Activated naive CD4-positive, alpha-beta T cell treated with anti-CD3 and anti-CD28 coated beads, Interleukin-2, amount 10 ng/mL, durations not matched to agents 7 days and 5 days (primary cell): ENCODE measurements around the gene IL3.

Experiments used
- CTCF ChIA-PET: fragments of 350-600 bp; sonication (Branson Sonifier 250); formaldehyde crosslinking; loops from one replicate; lab custom pipeline; 2021; ENCODE audit warnings: antibody characterized with exemption; lab: Charles Lee
- DNase-seq: peaks from one replicate; pipeline ENCODE4 v3.0.0-alpha.2; 2020
- H3K27ac Mint-ChIP-seq: one replicate; pipeline ENCODE4 v1.8.0; 2021; ENCODE audit warnings: mild to moderate bottlenecking, moderate library complexity, mixed read lengths
- H3K27me3 Mint-ChIP-seq: one replicate; pipeline ENCODE4 v1.8.0; 2021; ENCODE audit warnings: mild to moderate bottlenecking, mixed read lengths
- H3K36me3 Mint-ChIP-seq: one replicate; pipeline ENCODE4 v1.8.0; 2021; ENCODE audit warnings: mixed read lengths
- H3K4me1 Mint-ChIP-seq: one replicate; pipeline ENCODE4 v1.8.0; 2021; ENCODE audit warnings: mixed read lengths
- H3K4me3 Mint-ChIP-seq: one replicate; pipeline ENCODE4 v1.8.0; 2021; ENCODE audit warnings: mild to moderate bottlenecking, moderate library complexity, mixed read lengths
- H3K9me3 Mint-ChIP-seq: one replicate; pipeline ENCODE4 v1.8.0; 2021; ENCODE audit warnings: mixed read lengths

IL3 gene

GRCh38 chr5:132056610-132057497 is 3.6 kb upstream of the IL3 start:
- Mint-ChIP-seq H3K27ac (no peak overlapping the region), H3K4me3 (no peak overlapping the region), H3K36me3 (no peaks in the 10 kb centered on the region), H3K4me1 (peaks cover 45% of the 10 kb centered on the region), H3K27me3 (peaks cover 78% of the 10 kb centered on the region), H3K9me3 (no peaks in the 10 kb centered on the region)
- peak; percentile 16 for DNase-seq
- CTCF ChIA-PET = interaction anchor here (1.2 to 1.5 kb wide), 2 partner anchors 49 to 467 kb away, joined by 3 read pairs; no protein-coding TSS in a partner anchor

GRCh38 chr5:132057498-132058255 is 2.8 kb upstream of the IL3 start:
- DNase-seq = peak; percentile 18
- Mint-ChIP-seq H3K36me3 (no peaks in the 10 kb centered on the region), H3K4me1 (peaks cover 45% of the 10 kb centered on the region), H3K9me3 (no peaks in the 10 kb centered on the region), H3K27me3 (peaks cover 74% of the 10 kb centered on the region), H3K27ac (no peak overlapping the region), H3K4me3 (no peak overlapping the region)
- CTCF ChIA-PET = interaction anchor here (1.0 to 1.5 kb wide), 2 partner anchors 50 to 181 kb away, joined by 3 read pairs; no protein-coding TSS in a partner anchor

GRCh38 chr5:132058646-132059042 is 1.8 kb upstream of the IL3 start:
- Mint-ChIP-seq H3K4me1 (peaks cover 52% of the 10 kb centered on the region), H3K4me3 (no peak overlapping the region), H3K27ac (no peak overlapping the region), H3K27me3 (peaks cover 72% of the 10 kb centered on the region), H3K9me3 (no peaks in the 10 kb centered on the region), H3K36me3 (no peaks in the 10 kb centered on the region)
- peak; percentile 5 for DNase-seq
- CTCF ChIA-PET = interaction anchor here (0.6 to 1.5 kb wide), 4 partner anchors 51 to 524 kb away, joined by 3 to 6 read pairs (median 3); no protein-coding TSS in a partner anchor

GRCh38 chr5:132059043-132059695 is 1.3 kb upstream of the IL3 start:
- Mint-ChIP-seq H3K27me3 (peaks cover 67% of the 10 kb centered on the region), H3K36me3 (no peaks in the 10 kb centered on the region), H3K27ac (peak overlapping the region; percentile 24), H3K4me3 (no peak overlapping the region), H3K9me3 (no peaks in the 10 kb centered on the region), H3K4me1 (peaks cover 54% of the 10 kb centered on the region)
- CTCF ChIA-PET = interaction anchor here (0.6 to 1.5 kb wide), 3 partner anchors 470 to 525 kb away, joined by 3 to 6 read pairs (median 3); no protein-coding TSS in a partner anchor
- DNase-seq = peak; percentile 37

GRCh38 chr5:132059696-132060500 is 557 bp upstream of the IL3 start:
- H3K4me1 Mint-ChIP-seq = peaks cover 51% of the 10 kb centered on the region
- CTCF ChIA-PET = interaction anchor here (1.5 to 5.7 kb wide), 2 partner anchors 51 to 471 kb away, joined by 6 to 64 read pairs; no protein-coding TSS in a partner anchor
- peak; percentile 19 for DNase-seq
- peaks cover 65% of the 10 kb centered on the region for H3K27me3 Mint-ChIP-seq
- peak overlapping the region; percentile 24 for H3K27ac Mint-ChIP-seq
- no peak overlapping the region for H3K4me3 Mint-ChIP-seq
- no peaks in the 10 kb centered on the region for H3K9me3 Mint-ChIP-seq
- no peaks in the 10 kb centered on the region for H3K36me3 Mint-ChIP-seq

- Mint-ChIP-seq H3K36me3 (no peaks in the 10 kb centered on the region), H3K27ac (no peak overlapping the region), H3K9me3 (no peaks in the 10 kb centered on the region), H3K27me3 (peaks cover 57% of the 10 kb centered on the region), H3K4me1 (peaks cover 31% of the 10 kb centered on the region), H3K4me3 (no peak overlapping the region)
- DNase-seq = peak; percentile 86
- CTCF ChIA-PET = interaction anchor here (0.6 to 5.7 kb wide), 34 partner anchors 9 to 798 kb away, joined by 3 to 64 read pairs (median 4); no protein-coding TSS in a partner anchor
These were observed 2.8 kb downstream of the IL3 start for GRCh38 chr5:132063090-132063911.

GRCh38 chr5:132064140-132064539 is 3.7 kb downstream of the IL3 start:
- no peak for DNase-seq
- peaks cover 58% of the 10 kb centered on the region for H3K27me3 Mint-ChIP-seq
- peaks cover 26% of the 10 kb centered on the region for H3K4me1 Mint-ChIP-seq
- CTCF ChIA-PET = interaction anchor here (1.0 to 5.7 kb wide), 16 partner anchors 8 to 475 kb away, joined by 3 to 64 read pairs (median 8); no protein-coding TSS in a partner anchor
- H3K9me3 Mint-ChIP-seq = no peaks in the 10 kb centered on the region
- peak overlapping the region; percentile 26 for H3K27ac Mint-ChIP-seq
- no peak overlapping the region for H3K4me3 Mint-ChIP-seq
- no peaks in the 10 kb centered on the region for H3K36me3 Mint-ChIP-seq

GRCh38 chr5:132064738-132065331 is 4.4 kb downstream of the IL3 start:
- H3K27ac Mint-ChIP-seq = peak overlapping the region; percentile 26
- H3K36me3 Mint-ChIP-seq = no peaks in the 10 kb centered on the region
- H3K27me3 Mint-ChIP-seq = peaks cover 58% of the 10 kb centered on the region
- H3K4me1 Mint-ChIP-seq = peaks cover 19% of the 10 kb centered on the region
- DNase-seq = peak; percentile 87
- CTCF ChIA-PET = interaction anchor here (0.6 to 5.7 kb wide), 12 partner anchors 29 to 436 kb away, joined by 3 to 64 read pairs (median 6); partner anchors contain the start of gene SLC22A5
- no peak overlapping the region for H3K4me3 Mint-ChIP-seq
- H3K9me3 Mint-ChIP-seq = no peaks in the 10 kb centered on the region

- Mint-ChIP-seq H3K27me3 (peaks cover 57% of the 10 kb centered on the region), H3K4me3 (no peak overlapping the region), H3K36me3 (no peaks in the 10 kb centered on the region), H3K4me1 (peaks cover 19% of the 10 kb centered on the region), H3K9me3 (no peaks in the 10 kb centered on the region), H3K27ac (no peak overlapping the region)
- CTCF ChIA-PET = interaction anchor here (0.6 to 5.7 kb wide), 12 partner anchors 28 to 435 kb away, joined by 3 to 64 read pairs (median 6); partner anchors contain the start of gene SLC22A5
- peak; percentile 70 for DNase-seq
These were observed 5.0 kb downstream of the IL3 start for GRCh38 chr5:132065351-132065937.

GRCh38 chr5:132065951-132066701 is 5.7 kb downstream of the IL3 start:
- peaks cover 52% of the 10 kb centered on the region for H3K27me3 Mint-ChIP-seq
- no peak for DNase-seq
- CTCF ChIA-PET = interaction anchor here (0.9 to 5.7 kb wide), 11 partner anchors 57 to 435 kb away, joined by 3 to 64 read pairs (median 6); partner anchors contain the start of gene SLC22A5
- H3K27ac Mint-ChIP-seq = no peak overlapping the region
- H3K9me3 Mint-ChIP-seq = no peaks in the 10 kb centered on the region
- H3K36me3 Mint-ChIP-seq = no peaks in the 10 kb centered on the region
- no peak overlapping the region for H3K4me3 Mint-ChIP-seq
- peaks cover 22% of the 10 kb centered on the region for H3K4me1 Mint-ChIP-seq

- H3K27me3 Mint-ChIP-seq = peaks cover 51% of the 10 kb centered on the region
- CTCF ChIA-PET = interaction anchor here (0.9 to 3.4 kb wide), 4 partner anchors 67 to 123 kb away, joined by 3 to 16 read pairs (median 6); no protein-coding TSS in a partner anchor
- no peak overlapping the region for H3K27ac Mint-ChIP-seq
- H3K9me3 Mint-ChIP-seq = no peaks in the 10 kb centered on the region
- no peaks in the 10 kb centered on the region for H3K36me3 Mint-ChIP-seq
- H3K4me1 Mint-ChIP-seq = peaks cover 22% of the 10 kb centered on the region
- H3K4me3 Mint-ChIP-seq = no peak overlapping the region
- DNase-seq = no peak
These were observed 6.4 kb downstream of the IL3 start for GRCh38 chr5:132066871-132067270.
